HG03060 (cell line): ENCODE measurements around the gene ORC1.

Experiments
- ATAC-seq: cut with Tn5 transposase; IDR thresholded peaks from one replicate; pipeline ENCODE4 v1.9.1; 2021; ENCODE audit warnings: low read depth, moderate number of reproducible peaks; ENCODE audit not compliant: unreplicated experiment

ORC1 gene

DNA sequence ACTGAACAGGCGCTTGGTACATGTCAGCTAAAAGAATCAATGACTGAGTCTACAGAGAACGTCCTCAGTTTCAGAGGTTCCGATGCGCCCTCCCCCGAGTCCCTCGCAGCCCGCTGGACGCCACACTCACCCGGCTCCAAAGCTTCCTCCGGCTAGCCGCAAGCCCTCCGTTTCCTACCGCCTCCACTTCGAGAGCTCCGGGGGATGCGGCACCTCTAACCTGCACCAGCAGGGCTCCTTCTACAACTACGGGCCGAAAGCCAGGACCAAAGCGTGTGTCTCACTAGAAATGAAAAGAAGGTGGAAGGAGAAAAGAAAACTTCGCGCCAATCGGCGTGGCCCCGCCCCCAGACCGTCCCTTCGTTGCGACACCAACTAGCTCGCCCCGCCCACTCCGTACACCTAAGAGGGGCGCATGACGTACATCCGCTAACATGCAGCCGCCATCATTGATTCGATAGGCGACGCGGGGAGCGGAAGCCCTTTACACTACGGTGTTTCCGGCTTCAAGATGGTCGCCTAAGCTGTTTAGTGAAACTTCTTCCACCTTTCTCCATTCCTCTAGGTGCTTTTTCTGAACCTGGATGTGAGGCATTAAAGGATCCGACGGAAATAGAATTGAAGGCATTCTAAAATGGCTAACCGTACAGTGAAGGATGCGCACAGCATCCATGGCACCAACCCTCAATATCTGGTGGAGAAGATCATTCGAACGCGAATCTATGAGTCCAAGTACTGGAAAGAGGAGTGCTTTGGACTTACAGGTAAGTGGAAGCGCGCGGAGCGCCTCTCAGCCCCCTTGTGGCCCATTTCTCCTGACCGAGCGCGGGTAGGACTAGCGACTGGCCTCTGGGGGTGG, at the start of gene ORC1, which contains the start of gene PRPF38A:
TSS of gene ORC1 (minus strand) at position 308 of the 859 bp plus-strand sequence. CDS start 2,200 bp downstream, outside the sequence.
TSS of gene PRPF38A (plus strand) at position 487 of the 859 bp plus-strand sequence. CDS start at position 635, 148 bp downstream.
- ATAC-seq = peak; percentile 61

DNA sequence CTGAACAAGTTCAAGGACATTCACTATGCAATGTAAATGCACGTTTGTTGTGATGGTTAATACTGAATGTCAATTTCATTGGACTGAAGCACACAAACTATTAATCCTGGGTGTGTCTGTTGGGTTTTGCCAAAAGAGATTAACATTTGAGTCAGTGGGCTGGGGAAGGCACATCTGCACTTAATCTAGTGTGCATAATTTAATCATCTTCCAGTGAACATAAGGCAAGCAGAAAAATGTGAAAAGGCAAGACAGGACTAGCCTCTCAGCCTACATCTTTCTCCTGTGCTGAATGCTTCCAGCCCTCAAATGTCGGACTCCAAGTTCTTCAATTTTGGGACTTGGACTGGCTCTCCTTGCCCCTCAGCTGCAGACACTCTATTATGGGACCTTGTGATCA, 40.2 kb upstream of the ORC1 start:
- ATAC-seq = no peak

DNA sequence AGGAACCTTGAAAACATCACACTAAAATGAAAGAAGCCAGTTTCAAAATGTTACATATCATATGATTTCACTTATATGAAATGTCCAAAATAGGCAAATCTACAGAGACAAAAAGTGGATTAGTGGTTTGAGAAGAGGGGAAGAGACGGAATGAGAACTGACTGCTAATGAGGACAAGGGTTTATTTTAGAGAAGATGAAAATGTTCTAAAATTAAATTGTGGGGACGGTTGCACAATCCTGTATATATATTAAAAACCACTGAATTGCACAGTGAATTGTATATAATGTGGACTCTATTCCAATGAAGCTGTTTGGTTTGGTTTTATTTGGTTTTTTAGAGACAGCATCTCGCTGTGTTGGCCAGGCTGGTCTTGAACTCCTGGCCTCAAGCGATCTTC, 35.8 kb upstream of the ORC1 start:
- ATAC-seq = no peak

DNA sequence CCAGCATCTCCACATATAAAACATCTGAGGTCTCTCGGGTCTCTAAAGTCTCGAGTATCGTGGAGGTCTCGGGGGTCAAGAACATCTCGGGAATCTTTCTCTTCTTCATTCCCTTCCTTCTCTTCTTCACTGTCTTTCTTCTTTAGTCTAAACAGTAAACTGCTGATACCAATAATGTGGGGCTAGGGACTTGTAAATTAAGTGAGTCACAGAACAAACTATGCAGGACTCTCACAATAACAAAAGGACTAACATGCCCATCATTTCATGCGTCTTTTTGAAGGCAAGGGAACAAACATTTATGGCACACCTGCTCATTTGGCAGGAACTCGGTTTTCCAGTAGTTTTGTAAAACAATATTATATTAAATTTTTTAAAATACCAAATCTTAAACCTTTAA, 32.6 kb upstream of the ORC1 start:
- no peak for ATAC-seq

DNA sequence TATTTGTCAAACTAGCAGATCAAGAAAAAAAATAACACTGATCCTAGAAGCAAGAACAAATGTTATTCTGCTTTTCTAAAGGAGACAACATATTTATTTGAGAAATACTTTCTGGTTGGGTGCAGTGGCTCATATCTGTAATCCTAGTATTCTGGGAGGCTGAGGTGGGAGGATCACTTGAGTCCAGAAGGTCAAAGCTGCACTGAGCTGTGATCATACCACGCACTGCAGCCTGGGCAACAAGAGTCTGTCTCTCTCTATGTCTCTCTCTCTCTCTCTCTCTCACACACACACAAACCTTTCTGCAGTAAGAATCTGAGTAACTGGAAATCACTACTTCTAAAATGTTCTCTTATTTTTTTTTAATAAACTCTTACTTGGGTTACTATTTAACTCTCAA, 31.4 kb upstream of the ORC1 start:
- no peak for ATAC-seq

DNA sequence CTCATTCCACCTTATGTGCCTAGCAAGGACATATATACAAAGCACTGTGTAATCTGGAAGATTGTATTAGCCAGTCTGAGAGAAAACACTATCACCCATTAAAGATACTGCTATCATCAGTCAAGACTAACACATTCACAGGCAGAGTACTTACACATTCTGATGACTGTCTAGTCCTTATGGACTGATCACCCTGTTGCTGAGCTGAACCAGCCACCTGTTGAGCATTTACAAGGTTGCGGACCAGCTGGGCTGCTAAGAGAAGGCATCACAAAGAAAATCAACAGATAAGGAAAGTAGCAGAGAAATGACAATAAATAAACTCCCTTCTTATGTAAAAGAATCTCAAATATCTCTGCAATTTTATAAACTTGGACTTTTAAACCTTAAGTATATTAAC, 31.0 kb upstream of the ORC1 start:
- ATAC-seq = no peak

DNA sequence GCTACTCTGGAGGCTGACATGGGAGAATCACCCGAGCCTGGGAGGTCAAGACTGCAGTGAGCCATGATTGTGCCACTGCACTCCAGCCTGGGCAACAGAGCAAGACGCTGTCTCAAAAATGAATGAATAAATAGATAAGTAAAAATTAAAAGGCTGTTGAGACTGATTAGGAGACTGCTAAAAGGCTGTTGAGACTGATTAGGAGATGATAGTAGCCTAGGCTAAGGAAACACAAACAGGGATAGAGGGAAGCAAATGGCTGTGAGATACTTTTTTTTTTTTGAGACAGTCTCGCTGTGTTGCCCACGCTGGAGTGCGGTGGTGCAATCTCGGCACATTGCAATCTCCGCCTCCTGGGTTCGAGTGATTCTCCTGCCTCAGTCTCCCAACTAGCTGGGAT, 28.6 kb upstream of the ORC1 start:
- ATAC-seq = no peak

DNA sequence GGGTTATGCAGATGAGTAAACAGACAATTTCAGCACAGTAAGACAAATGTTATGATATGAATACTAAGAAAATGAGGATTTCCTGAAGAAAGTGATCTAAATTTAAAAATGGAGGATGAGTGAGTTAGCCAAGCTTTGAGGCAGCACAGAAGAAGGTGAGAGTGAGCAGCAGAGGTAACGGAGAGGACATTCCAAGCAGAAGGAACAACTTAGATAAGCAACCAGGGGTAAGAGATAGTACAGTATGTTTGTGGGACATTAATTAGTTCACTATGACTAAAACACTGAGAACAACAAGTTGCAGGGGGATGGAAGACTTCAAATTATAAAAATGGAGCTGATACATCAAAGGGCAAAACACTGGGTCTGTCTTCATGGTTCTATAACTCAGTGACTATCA, 22.9 kb upstream of the ORC1 start:
- no peak for ATAC-seq

DNA sequence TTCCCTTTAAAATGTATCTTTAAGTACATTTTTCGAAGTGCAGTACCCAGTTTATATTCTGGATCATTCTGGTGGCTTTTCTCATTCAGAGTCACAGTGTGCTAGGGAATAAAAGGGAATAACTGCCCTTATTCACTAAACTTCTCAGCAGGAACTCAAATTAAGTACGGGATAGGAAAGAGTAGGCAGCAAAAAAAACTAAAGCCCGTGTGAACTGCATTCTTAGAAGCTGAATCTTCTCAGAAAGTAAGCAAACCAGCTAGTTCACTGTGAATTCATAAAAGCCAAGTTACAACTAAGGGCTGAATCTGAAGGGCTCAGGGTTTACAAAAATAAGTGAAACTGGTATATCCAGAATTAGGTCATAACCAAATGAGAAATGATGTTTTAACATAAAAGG, 22.1 kb upstream of the ORC1 start:
- ATAC-seq = no peak

DNA sequence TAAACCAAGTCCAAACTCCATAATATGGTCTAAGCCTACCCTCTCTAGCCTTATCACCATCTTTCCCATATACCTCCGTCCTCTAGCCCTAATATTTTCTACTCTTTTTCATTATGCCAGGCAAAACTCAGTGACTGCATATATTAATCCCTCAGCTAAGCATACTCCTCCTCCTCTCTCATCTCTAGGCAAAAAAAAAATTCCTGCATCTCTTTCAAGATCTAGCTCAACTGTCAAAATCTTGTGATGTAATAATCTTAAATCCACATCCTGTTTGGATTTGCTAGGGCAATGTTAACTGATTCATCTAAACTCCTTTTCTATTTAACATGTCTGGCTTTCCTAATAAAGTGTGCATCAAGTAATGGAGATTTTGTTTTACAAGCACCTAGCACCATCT, 20.6 kb upstream of the ORC1 start:
- ATAC-seq = no peak

DNA sequence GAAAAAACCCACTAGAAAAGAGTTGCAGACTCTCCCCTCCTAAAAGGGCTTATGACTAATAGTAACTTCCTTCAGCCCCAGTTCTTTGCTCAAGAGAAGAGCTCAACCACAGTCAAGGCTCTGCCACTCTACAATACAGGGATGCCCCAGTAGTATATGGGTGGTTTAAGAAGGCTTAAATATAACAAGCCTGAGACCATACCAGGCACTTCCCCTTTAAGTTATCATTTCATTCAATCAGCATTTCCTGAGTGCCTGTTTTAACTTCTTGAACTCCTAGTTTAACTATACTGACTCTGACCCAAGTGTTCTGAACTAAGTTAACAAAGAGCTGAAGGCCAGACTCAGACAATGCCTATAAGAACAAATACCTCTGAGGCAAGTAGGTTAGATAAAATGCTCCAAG, 20.0 kb upstream of the ORC1 start:
- ATAC-seq = no peak

DNA sequence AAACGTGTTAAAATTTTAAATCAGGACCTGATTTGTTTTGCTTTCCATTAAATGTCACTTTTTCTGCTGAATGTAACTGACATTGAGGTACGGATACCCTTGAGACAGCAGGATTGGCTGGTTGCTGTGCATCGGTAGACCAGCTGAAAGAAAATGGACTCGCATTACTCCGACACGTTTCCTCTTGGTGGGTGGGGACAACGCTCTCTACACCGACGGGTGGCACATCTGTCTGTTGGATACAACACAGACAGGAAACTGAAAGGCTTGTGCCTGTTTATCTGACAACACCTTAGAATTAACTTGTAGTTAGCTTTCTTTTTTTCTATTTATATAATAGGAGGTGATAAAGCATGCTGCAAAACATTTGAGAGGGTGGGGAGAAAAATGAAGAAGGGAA, 19.5 kb upstream of the ORC1 start:
- ATAC-seq = no peak

DNA sequence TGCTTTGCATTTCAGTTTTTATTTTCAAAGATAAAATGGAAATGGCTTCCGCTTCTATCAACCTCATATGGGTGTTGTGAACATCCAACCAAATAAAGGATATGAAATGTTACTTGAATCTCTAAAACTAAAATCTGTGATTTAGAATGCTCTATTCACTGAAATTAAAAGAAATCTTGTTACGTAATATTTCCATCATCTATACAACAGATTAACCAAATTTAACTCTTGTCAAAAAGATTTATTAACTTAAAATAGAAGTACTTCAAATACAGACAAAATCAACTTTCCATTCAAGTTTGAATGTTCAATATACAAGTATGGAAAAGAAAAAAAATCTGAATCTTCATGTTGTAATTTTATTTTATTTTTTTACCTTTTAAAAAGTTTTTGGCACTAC, 18.8 kb upstream of the ORC1 start:
- no peak for ATAC-seq

DNA sequence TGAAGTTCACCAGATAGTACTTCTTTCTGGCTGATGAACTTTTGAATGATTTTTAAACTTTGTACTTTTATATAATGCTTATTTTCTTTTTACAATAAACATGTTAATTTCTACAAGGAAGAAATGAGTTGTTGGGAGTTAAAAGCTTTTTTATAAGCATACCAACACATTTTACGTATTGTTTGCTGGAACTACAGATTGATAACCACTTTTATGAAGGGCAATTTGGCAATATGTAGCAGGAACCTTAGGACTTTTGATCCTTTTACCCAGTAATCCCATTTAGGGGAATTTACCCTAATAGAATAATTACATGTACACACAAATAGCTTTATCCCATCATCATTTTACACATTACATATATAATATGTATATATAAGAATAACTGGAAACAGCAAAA, 16.5 kb upstream of the ORC1 start:
- ATAC-seq = no peak

DNA sequence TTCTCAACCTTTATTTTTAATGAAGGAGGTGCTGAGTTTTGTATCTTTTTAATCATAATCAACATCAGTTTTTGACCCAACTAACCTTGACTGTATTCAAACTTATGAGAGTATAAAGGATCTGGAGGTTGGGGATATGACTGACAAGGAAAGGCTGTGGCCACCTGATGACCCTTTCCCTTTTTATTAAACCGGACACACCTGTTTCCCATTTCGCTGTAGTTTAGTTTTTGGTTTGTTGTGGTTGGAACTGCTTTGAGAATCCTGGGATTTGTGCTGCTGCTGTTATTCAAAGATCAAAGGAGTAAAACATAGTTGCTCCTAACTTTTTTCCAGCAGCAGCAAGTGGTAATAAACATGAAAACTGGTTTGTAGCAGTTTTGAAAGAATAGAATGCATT, 12.6 kb upstream of the ORC1 start:
- no peak for ATAC-seq

DNA sequence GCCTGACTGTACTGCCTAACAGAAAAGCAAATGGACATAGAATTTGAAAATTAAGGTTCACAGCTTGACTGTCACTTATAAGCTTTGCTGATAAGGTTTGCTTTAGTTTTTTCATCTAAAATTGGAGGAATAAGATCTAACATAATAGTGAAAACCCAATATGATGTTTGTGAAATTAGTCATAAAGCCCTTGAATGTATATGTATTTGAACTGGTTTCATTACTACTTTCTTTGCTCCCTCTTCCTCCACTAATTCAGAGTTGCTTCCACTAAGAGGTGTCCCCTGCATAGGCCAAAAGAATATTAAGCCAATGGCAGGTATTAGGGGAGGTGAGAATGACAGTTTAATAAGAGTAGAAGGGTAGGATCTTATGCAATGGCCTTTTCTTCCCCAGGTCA, 10.7 kb upstream of the ORC1 start:
- ATAC-seq = no peak

DNA sequence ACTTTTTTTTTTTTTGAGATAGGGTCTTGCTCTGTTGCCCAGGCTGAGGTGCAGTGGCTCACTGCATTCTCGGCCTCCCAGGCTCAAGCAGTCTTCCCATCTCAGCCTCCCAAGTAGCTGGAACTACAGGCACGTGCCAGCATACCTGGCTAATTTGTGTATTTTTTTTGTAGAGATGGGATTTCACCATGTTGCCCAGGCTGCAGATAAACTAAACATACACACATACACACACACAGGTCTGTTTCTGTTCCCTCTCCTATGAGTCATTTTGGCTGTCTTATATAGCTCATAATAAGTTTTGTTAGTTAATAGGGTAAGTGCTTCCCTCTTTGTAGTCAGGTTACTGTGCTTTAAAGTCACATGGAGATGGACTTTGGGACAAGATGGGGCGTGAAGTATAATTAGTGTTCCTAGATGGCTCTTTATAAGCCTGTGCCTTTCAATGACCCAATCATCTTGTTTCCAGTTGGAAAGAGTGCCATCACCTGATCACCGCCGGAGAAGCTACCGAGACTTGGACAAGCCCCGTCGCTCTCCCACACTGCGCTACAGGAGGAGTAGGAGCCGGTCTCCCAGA, 9.3 kb upstream of the ORC1 start:
- ATAC-seq = no peak

DNA sequence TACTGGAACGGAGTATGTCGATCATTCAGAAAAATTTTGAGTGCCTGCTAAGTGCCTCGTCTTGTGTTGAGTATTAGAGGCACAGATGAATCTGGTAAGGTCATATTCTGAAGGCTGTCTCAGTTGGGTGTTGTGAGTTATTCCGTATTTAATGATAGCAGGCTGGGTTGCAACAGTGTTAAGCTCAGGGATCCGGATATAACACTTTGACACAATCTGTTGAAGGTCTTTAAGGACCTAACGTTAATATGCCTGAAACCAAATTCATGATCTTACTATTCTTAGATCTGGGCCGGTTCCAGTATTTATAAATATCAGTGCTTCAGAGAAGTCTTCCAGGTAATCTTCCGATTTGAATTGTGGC, 734 bp upstream of the ORC1 start:
- ATAC-seq = no peak

DNA sequence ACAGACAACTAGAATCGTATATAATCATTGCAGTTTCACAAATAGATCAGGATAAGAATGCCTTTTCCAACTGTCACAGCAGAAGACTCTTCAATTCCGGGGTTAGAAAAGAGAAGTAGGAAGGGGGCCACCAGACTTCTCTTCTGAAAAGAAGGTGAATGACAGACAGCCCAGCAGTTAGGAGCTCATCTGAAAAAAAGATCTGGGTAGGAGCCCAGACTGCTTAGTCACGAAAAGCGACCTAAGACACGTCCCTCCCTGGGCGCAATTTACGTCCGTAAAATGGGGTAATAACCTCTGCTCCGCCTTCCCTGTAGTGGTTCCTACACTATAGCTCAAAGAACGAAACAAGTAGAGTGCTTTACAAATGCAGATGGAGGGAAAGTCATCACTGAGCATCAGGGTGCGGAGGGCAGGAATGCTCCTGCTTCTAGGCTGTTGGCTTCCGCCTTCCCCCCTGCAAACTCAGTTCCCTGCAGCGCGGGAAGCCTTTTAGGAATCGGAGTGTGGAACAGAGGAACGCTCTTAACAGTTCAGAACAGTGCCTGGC, 582 bp downstream of the ORC1 start:
- ATAC-seq = peak; percentile 24

DNA sequence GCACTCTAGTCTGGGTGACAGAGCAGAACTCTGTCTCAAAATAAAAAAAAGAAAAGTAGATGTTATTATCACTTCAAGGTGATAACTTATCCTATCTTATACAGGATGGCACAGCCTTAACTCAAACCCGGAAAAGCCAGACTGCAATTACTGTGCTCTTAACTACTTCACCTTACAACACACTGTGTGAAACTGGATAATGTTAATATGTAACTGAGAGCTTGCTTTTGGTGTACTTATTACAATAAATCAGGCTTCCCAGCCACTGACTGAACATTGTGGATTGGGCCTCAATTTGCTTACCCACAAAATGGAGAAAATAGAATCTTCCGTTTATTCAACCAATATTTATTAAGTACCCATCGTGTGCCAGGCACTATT, 1.4 kb downstream of the ORC1 start:
- no peak for ATAC-seq

DNA sequence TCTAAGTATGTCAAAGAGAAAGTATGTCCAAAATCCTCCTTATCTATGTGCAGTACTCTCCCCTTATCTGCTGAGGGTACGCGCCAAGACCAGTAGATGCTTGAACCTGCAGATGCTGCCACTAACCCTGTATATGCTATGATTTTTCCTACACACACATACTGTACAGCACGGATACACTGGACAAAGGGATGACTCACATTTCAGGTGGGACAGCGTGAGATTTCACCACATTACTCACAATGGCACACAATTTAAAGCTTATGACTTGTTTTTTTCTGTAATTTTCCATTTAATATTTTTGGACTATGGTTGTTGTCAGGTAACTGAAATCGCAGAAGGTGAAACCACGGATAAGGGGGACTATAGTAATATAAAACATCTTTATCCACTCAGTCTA, 4.1 kb downstream of the ORC1 start:
- ATAC-seq = no peak

DNA sequence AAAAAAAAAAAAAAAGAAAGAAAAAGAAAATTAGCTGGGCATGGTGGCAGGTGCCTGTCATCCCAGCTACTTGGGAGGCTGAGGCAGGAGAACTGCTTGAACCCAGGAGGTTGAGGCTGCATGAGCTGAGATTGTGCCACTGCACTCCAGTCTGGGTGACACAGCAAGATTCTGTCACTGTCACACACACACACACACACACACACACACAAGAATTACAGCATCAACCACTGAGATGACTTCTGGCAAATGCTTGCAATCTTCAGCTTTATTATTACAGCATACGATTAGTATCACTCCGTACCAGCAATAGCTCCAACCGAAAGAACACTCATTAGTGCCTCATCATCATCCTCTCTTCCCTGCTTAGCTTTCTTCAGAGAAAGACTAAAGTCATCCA, 4.6 kb downstream of the ORC1 start:
- no peak for ATAC-seq
